ENCODE measurements around the gene OBP2A.
A peak's percentile ranks its signal among the peaks of the same experiment; 100 is the strongest.
"Not testable (repeated sequence)": the region's sequence is repeated elsewhere in the genome, so short reads cannot be mapped to it uniquely, and the experiment has no call there.

The OBP2A gene

GRCh38 chr9:135512904-135513303 lies 33.0 kb upstream of the OBP2A start:
- peak; percentile 30 for DNase-seq

DNA sequence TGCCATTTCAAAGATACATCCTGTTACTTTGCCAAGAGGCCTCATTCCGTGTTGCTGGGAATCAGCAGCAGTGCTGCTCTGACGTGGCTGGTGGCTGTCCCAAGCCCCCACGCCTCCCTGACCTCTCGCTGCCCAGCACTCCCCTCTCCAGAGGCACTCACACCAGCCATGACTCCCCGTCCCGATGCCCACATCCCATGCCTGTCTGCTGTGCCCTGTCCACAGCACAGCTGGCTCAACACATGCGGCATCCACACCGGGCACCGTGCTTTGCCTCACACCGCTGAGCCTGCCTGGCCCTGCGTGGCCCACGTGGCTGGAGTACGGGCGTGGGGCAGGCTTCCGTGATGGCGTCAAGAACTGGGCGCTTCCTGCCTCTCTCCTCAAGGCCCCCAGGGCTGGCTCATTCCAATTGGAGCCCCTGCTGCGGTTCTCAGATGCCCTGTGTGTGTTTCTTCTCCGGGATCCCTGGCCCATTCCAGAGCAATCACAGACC lies 32.5 kb upstream of the OBP2A start:
- DNase-seq = peak; percentile 38

DNA sequence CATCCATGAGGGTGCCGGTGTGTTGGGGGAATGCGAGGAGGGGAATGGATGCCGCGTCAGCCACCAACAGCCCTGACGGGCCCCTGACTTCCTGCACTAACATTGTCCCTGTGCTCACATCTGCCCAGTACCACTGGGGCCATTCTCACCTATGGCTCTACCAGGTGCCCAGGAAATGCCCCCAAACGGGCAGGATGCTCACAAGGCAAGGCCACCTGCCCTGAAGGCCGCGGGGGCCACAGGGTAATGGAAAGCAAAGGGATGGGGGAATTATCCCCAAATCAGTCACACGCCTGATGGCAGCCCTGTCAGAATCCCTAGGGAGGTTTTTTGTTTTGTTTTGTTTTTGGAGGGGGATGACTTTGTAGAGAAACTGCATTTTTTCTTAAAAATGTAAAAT lies 32.0 kb upstream of the OBP2A start:
- not testable (repeated sequence) for DNase-seq

DNA sequence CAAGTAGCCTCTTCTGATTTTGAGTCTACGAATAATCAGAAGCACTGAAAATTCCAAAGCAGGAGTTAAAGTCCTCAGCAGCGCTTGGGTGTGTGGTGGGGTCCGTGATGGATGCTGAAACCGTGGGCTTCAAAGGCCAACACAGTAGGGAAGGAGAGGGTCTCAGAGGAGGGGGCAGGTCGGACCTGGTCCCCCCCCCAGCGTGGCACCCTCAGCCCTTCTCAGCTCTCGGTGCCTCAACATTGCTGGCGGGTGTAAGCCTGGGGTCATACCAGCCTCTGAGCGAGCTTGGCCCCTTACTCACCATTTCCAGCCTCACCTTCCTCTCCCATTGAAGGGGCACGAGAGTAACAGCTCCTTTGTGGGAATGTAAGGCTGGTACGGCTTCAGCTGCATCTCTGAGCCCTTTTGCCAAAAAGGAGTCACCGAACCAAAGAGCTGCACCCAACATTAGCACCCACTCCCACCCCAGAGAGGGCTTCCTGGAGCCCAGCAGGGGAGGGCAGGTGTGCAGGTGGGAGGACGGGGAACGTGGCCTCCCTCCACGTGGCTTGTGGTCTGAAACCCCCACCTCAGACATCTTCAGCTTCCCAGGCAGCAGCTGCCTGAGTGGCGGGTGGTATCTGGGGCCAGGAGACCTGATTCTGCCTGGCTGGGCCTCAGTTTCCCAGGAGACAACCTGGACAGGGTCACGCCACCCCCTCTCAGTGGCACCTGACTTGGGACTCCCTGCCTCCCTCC lies 31.4 kb upstream of the OBP2A start:
- peak; percentile 12 for DNase-seq

DNA sequence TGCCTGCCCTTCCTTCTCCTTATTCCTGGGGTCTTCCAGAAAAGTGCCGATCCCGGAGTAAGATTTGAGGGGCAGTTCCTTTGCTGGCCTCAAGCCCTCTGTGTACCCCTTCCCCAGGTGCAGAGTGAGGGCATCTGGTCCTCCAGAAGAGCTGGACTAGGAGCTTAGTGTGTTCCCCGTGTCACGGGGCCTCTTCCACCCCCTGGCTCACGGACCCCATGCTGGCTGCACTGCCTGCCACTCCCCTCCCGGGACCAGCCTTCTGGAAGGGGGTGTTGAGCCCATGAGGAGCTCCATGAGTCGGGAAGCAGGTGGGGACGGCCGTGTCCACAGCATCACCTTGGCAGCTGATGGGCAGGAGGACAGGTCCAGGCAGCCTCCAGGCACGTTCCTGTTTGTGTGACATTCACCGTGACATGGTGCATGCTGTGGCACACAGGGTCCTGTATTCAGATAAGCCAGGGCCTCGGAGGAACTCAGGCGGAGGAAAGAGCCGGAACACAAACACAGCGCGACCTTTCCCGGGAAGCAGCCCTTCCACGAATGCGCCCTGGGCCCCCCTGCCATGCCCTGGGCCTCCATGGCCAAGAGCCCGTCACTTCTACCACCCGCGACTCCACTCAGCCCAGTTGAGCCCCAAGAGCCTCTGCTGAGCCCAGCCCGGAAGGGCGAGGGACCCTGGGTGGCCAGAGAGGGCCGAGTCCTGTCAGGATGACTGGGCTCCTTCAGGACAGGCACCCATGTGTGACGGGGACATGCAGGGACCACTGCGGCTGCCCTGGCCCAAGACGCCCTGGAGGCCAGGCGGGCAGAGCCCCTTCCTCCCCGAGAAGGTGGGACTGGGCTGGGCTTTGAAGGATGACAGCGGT lies 30.6 kb upstream of the OBP2A start:
- peak; percentile 46 for DNase-seq

- DNase-seq = peak; percentile 43
Observed at GRCh38 chr9:135516132-135516860, 29.6 kb upstream of the OBP2A start.

DNA sequence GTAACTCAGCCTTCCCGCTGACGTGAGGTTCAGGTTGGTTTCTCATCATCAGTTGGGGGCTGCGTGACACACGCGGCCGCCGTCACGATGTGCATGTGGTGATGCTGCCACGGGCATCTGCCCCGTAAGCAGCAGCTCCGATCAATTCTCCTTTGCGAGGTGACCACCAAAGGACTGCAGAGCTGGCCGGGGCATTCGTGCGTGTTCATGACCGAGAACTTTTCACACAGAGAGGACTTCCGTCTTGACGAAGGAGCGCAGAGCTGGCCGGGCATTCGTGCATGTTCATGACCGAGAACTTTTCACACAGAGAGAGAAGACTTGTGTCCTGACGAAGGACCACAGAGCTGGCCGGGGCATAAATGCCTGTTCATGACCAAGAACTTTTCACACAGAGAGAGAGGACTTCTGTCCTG lies 28.5 kb upstream of the OBP2A start:
- DNase-seq = peak; percentile 41

DNA sequence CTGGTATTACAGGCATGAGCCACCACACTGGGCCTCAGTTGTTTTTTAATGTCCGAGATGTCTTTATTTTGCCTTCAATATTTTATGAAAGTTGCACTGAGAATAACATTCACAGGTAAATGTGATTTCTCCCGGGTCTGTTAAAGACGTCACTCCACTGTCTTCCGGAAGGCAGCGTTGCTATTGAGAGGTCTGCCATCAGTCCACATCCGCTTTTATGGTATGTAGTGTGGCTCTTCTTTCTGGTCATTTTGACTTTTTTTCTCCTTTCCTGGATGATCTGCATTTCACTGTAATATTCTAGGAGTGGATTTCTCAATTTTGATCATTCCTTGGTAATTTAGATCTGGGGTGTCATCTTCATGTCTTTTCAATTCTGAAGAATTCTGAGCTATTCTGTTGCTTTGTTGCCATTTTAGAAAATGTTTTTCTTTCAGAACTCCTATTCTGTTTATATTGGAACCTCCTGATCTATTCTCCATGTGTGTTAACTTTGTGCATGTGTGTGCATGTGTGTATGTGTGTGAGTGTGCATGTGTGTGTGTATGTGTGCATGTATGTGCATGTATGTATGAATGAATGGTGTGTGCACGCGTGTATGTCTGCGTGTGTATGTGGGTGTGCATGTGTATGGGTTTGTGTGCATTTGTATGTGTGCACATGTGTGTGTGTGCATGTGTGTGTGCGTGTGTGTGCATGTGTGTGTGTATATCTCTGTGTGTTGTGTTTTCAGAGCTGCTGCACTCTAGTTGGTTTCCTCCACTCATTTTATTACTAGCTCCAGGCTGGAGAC lies 26.6 kb upstream of the OBP2A start:
- DNase-seq = peak; percentile 4

- no peak for DNase-seq
Observed at GRCh38 chr9:135520916-135521607, 24.9 kb upstream of the OBP2A start, which contains the start of gene LCN1. Gene LCN1, plus strand, starts transcription at chr9:135521440. Its CDS starts 58 bp downstream, at chr9:135521498.

GRCh38 chr9:135521608-135522095 lies 24.3 kb upstream of the OBP2A start:
- no peak for DNase-seq

DNA sequence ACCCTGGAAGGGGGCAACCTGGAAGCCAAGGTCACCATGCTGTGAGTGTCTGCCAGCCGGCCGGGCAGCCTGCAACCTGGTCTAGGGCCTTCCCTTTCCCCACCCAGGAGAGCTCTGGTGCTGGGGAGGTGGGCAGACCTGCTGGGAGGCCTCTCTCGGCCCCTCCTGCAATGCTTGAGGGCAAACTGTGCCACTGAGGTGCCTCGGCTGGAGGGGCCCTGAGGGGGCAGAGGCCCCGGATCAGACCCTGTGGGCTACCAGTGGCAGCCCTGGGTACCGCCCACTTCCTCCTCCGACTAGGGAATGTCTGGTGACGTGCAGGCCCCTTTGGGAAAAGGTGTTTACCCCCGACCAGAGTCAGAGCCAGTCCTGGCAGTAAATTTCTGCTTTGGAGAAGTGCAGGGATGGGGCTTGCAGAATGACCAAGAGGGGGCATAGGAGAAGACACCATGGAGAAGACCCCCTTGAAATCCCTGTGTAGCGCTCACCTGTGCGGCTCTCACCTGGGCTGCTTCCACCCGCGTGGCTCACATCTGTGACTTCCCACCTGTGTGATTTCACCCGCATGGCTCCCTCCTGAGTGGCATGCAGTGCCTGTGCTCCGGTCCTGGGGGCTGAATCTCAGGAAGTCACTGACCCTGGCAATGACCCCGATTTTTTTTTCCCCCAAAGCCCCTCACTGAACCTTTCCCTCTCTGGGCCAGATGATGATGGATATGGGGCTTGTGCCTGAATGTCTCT lies 23.6 kb upstream of the OBP2A start:
- no peak for DNase-seq

DNA sequence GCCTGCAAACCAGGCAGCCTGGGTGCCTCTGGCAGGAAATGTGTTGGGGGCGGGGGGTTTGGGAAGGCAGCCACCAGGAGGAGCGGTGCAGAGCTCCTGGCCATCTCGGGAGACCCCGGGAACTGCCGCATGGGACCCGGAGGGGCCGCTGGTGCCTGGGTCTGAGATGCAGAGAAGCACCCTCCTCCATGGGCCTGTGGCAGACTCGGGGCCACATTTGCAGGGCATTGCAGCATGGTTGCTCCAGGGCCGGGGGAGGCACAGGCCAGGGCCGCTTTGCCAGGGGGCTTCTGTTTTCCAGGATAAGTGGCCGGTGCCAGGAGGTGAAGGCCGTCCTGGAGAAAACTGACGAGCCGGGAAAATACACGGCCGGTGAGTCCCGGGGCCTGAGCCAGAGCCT lies 23.0 kb upstream of the OBP2A start:
- no peak for DNase-seq

DNA sequence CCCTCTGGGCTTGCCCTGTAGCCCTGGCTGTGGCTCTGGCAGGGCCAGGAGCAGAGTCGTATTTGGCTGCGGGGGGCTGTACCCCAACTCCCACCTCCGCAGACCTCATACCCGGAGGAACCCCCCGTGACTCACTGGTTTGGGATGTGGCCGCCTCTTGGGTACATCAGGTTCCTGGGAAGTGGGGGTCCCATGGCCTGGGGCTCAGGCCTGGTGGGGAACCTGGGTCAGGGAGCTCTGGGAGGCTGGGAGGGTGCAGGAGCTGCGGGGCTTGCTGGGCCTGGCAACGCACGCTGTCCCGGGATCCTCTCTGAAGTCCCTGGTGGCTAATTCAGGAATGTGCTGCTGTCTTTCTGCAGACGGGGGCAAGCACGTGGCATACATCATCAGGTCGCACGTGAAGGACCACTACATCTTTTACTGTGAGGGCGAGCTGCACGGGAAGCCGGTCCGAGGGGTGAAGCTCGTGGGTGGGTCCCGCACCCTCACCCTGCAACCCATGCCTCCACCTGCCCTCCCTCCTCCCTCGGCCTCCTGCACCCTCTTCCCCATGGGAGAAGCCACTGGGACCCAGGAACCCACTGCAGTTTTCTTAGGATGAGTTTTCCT lies 22.3 kb upstream of the OBP2A start:
- no peak for DNase-seq

DNA sequence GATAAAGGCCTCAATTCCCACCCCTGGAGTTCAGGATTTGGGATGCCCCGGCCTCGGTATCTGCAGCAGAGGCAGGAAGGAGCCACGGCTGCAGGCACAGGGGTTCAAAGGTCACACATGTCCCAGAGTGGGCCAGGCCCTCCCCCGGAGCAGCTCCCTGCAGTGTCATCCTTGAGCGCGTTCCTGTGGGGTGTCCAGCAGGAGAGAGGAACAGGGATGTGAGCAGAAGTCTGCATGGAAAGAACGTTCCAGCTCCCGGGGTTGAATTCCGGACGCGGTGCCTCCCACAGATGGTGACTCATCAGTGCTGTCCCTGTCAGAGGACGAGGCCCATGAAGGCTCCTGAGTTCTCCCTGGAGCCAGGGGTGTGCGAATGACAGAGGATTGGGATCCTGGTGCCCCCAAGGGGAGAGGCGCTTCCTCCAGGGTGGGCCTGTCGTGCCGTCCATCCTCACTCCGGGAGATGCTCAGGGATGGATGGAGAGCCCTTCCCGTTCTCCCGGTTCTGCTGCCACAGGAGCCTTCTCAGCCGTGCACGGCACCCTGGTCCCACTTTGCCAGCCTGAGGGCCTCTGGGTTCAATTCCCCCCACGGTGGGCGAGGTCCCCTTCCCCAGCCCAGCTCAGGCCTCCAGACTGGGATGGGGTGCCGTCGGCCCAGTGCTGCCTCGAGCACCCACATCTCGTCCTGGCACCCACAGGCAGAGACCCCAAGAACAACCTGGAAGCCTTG lies 21.6 kb upstream of the OBP2A start:
- peak; percentile 80 for DNase-seq

- DNase-seq = peak; percentile 43
Observed at GRCh38 chr9:135525241-135526088, 20.5 kb upstream of the OBP2A start.

GRCh38 chr9:135526089-135526729 lies 19.7 kb upstream of the OBP2A start:
- DNase-seq = no peak

DNA sequence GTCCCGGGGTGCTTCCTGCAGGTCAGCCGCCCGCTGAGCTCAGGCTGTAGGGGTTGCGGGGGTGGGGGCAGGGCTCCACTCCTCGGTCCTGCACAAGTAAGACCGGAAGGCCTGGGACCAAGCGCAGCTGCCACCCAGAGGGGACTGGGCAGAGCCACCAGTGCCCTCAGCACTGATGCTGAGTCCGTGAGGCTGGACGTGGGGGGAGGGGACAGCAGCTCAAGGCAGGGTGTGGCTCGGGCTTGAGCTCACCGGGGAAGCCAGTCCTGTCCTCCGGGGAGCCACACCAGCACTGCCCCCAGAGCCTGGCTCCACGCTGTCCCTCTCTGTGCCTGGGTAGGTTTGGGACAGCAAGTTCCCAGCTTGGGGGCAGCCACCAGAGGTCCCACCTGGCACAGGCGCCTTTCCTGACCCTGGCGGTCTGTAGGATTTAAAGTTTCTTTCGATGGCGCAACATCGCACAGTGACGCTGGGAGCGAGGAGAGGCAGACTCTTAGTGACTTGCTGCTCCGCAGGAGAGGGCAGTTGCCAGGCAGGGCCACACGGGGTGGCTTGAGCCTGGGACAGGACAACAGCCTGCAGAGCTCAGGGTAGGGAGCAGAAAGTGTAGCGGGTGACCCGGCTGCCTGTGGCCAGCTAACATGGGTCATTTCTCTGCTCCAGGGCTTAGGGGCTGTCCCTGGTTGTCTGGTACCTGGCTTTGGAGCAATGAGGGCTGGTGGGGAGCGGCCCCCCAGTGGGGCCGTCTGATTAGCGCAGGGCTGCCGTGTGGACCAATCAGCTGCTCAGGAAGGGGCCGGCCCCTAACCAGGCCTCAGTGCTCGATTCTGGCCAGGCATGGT lies 19.0 kb upstream of the OBP2A start:
- DNase-seq = peak; percentile 55
